Mononuclear cell (primary cell): Measurements from ENCODE around the gene PVALEF. TPM values are rescaled to one million over a fixed set of nuclear protein-coding genes. Genes with fewer than 3 reads are reported as not detected.

Experiments
- H3K27me3 ChIP-seq: 2 replicates; pipeline ENCODE4 v1.6.0; 2011; ENCODE audit warnings: low read length, control low read depth; ENCODE audit not compliant: insufficient read depth
- H3K4me1 ChIP-seq: 2 replicates; pipeline ENCODE4 v1.5.1; 2011; ENCODE audit warnings: mild to moderate bottlenecking, low read length, control low read depth; ENCODE audit not compliant: insufficient read depth
- H3K4me3 ChIP-seq: 2 replicates; pipeline ENCODE4 v1.5.1; 2011; ENCODE audit warnings: mild to moderate bottlenecking, low read length, moderate library complexity
- H3K9me3 ChIP-seq: 2 replicates; pipeline ENCODE4 v1.5.1; 2011; ENCODE audit warnings: low read depth, mild to moderate bottlenecking, control low read depth, low read length
- total RNA-seq: library from RNA; depleted of rRNA; stranded (reverse); fragments of >200 nt; gene quantifications from one replicate; pipeline ENCODE4 v1.2.3, GENCODE V29; 2012

The PVALEF gene
- total RNA-seq, 1 donor, result not detected

DNA sequence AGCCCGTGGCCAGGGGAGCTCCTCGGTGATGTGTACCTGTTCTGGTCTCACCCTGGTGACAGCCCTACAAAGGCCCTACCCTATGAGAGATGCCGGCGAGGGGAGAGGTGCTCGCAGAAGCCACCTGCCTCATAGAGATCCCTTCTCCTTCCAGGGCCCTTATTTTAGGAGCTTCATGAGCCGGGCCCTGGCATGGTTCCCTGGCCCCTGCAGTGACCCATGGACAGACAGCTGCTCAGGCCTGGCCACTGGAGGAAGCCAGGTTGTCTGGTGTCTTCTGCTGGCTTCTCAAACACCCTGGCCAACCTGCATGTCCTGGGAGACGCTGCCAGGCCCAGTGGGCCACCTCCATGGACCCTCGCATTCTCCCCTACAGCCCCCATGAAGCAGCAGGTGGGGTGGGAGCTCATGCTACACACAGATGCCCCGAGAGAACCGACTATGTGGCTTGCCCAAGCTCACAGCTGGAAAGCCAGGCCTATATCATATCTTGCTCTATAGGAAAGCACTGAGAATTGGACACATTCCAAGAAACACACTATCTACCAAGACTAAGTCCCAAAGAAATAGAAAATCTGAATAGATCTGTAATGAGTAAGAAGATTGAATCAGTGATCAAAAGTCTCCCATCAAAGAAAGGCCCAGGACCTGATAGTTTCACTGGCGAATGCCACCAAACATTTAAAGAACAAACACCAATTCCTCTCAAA is 7.9 kb downstream of the PVALEF start:
- Histone ChIP-seq H3K9me3 (no peaks in the 10 kb centered on the region), H3K27me3 (no peaks in the 10 kb centered on the region), H3K4me3 (no peak overlapping the region), H3K4me1 (no peaks in the 10 kb centered on the region)

DNA sequence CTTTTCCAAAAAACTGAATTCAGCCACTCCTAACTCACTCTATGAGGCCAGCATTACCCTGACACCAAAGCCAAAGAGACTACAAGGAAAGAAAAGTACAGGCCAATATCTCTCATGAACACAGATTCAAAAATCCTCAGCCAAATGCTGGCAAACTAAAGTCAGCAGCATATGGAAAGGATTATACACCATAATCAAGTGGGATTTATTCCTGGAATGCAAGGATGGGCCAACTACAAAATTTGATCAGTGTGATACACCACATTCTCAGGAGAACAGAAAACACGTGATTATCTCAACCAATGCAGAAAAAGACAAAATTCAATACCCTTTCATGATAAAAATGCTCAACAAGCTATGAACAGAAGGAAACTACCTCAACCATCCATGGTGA is 8.5 kb downstream of the PVALEF start:
- no peaks in the 10 kb centered on the region for H3K4me1 ChIP-seq
- no peaks in the 10 kb centered on the region for H3K27me3 ChIP-seq
- no peaks in the 10 kb centered on the region for H3K9me3 ChIP-seq
- no peak overlapping the region for H3K4me3 ChIP-seq

DNA sequence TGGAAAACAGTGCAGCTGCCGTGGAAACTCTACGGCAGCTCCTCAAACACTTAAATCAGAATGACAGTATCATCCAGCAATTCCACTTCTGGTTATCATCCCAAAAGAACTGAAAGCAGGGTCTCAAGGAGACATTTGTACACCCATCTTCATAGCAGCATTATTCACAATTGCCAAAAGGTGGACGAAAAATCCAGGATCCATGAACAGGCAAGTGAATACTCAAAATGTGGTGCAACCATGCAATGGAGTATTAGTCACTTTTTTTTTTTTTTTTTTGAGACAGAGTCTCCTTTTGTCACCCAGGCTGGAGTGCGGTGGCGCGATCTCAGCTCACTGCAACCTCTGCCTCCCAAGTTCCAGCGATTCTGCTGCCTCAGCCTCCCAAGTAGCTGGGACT is 11.4 kb downstream of the PVALEF start:
- Histone ChIP-seq H3K9me3 (no peaks in the 10 kb centered on the region), H3K4me1 (no peaks in the 10 kb centered on the region), H3K27me3 (no peaks in the 10 kb centered on the region), H3K4me3 (no peak overlapping the region)

DNA sequence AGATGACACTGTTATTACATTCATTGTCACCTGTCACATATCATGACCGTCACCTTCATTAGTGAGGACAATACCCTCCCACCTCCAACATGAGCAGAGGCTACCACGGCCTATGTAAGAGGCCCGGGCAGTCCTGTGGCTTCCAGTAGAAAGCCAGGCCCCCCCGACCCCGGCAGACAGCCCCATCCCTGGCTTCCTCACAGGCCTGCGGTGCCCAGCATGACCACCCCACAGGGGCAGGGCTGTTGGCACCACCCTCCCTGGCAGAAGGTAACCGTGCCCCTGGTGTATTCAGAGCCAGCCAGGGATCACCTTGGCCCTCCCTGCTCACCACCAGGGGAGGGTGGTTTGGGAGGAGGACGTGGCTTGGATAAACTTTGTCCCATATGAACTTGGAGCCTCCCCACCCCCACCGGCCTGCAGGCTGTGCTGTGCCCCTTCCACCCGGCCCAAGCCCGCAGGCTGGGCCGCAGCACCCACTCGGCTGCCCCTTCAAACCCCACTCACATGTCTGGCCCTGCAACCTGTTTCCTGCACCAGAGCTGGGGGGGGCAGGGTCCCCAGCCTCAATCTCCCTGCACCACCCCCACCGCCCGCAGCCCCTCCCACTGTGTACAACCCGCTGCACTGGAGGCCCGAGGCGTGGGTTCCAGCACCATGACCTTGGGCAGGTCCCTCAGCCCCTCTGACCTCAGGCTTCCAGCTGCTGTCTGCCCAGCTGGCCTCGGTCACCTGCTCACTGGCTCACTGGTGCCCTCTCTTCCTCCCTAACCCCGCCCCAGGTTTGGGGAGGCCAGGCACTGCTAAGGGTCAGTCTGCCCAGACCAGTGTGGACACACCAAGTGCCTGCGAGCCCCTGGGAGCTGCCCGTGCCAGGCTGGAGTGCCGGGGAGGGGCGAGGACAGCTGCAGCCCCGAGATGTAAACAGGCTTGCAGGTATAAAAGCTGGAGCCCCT is 13.1 kb downstream of the PVALEF start:
- Histone ChIP-seq H3K4me1 (no peaks in the 10 kb centered on the region), H3K9me3 (no peaks in the 10 kb centered on the region), H3K4me3 (no peak overlapping the region), H3K27me3 (no peaks in the 10 kb centered on the region)

DNA sequence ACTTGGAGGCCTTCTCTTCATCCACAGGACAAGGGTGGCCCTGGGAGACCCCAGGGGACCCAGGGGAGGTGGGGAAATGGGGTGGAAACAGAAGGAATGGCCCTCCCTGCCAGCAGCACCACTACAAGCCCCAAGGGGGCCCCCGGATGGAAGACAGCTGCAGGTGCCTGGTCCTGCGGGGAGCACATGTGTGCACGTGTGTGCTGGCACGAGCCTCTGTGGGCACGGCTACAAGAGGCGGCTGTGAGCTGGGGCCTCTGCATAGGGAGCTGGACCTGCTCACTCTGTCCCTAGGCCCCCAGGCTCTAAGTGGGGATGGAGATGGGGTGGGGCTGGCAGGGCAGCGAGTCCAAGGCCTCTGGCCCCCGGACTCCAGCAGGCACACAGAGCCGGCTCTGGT is 13.9 kb downstream of the PVALEF start:
- H3K9me3 ChIP-seq, result no peaks in the 10 kb centered on the region
- no peaks in the 10 kb centered on the region for H3K4me1 ChIP-seq
- H3K4me3 ChIP-seq, result no peak overlapping the region
- H3K27me3 ChIP-seq, result no peaks in the 10 kb centered on the region

DNA sequence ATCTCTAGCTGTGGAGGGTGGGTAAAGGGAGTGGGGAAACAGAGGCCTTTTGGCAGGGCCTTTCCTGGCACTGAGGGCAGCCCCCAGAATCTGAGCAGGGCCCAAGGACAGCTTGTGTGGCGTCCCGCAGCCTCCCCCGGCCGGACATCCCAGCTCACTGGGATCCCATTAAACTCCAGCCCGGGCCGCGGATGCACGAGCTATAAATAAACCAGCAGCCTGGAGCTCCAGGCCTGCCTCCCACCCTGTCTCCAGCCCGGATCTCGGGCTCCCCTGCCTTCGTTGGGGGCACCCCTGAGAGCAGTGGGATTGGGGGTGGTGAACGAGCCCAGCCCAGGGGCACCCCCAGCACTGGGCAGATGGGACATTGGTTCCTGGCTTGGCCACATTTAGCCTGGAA is 14.6 kb downstream of the PVALEF start:
- Histone ChIP-seq H3K4me3 (no peak overlapping the region), H3K27me3 (no peaks in the 10 kb centered on the region), H3K9me3 (no peaks in the 10 kb centered on the region), H3K4me1 (no peaks in the 10 kb centered on the region)

DNA sequence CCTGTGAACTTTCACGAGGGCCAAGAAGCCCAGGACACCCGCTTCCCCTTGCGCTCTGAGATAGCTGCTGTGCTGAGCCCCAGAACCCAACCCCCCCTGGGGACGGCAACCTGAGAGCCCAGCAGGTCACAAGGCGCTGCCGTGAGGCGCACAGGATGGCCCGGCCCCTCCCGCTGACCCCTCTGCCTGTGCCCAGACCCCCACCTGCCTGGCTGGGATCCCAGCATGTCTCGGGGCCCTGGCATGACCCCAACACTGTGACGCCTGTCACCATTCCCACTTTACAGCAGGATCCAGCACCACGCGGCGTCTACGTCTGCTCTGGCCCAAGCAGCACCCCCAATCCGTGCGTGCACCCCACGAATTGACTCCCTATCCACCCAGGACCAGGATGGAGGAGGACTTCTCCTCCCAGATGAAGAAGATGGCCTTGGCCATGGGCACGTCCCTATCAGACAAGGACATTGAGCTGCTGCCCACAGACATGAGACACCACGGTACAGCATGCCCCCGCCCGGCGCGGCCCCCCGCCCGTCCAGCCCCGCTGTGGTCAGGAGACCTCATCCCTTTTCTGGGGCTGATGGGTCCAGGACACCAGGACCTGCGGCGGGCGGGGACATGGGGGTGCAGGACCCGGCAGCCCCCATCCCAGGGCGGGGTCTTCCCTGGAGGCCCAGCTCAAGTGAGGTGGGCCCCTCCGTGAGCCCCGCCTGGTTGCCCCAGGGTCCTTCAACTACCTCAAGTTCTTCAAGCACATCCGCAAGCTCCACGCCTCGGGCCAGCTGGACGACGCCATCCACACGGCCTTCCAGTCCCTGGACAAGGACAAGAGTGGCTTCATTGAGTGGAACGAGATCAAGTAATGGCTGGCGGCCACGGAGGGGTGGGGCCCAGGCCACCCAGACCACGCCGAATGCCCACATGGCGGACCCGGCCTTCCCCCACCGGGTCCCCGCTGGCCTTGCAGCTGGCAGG is 15.8 kb downstream of the PVALEF start:
- H3K9me3 ChIP-seq, result no peaks in the 10 kb centered on the region
- no peaks in the 10 kb centered on the region for H3K4me1 ChIP-seq
- H3K4me3 ChIP-seq, result no peak overlapping the region
- no peaks in the 10 kb centered on the region for H3K27me3 ChIP-seq

DNA sequence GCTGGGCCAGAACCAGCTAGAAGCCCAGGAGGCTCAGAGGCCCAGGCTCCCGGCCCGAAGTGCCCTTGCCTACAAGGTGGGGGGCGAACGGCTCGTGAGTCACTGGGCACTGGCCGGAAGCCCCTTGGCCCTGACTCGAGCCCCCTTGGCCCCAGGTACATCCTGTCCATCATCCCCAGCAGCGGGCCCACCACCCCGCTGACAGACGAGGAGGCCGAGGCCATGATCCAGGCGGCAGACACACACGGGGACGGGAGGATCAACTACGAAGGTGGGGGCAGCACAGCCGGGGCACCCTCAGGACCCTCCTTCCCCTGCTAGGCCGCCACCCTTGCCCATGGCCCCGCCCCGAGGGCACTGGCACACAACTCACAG is 16.5 kb downstream of the PVALEF start:
- Histone ChIP-seq H3K4me3 (no peak overlapping the region), H3K27me3 (no peaks in the 10 kb centered on the region), H3K4me1 (no peaks in the 10 kb centered on the region), H3K9me3 (no peaks in the 10 kb centered on the region)

DNA sequence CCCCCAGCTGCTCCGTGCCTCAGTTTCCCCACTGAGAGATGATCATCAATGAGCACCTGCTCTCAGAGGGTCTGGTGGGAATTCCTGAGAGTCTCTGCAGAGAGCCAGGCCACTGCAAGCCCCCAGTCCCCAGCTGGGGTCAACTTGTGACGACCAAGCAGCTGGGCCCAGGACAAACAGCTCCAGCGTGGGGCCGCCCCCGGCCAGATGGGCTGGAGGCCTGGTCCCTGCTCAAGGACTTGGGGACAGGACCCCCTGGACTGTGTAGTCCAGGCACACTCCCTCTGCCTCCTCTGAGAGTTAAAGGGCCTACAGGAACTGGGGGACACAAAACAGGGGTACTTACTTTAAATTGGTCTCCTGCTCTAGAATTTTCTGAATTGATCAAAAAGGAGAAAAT is 17.3 kb downstream of the PVALEF start:
- Histone ChIP-seq H3K4me3 (no peak overlapping the region), H3K27me3 (no peaks in the 10 kb centered on the region), H3K4me1 (no peaks in the 10 kb centered on the region), H3K9me3 (no peaks in the 10 kb centered on the region)

DNA sequence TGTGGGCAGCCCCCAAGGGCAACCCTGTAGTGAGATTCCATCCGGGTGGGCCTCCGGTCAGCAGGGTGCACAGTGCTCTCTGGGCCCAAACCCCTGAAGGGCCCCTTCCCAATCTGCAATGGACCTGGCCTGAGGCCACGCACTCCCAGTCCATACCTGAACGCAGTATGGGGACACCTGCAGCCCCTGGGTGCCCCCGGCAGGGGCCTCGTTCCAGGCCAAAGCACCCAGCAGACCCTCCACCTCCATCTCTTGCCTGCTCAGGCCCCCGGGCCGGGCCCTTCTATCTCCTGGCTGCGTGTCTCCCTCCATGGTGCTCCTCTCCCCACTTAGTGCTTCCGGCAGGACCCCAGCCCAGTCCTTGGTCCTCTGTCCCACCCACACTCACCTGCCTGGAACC is 18.0 kb downstream of the PVALEF start:
- H3K4me3 ChIP-seq, result no peak overlapping the region
- no peaks in the 10 kb centered on the region for H3K4me1 ChIP-seq
- H3K27me3 ChIP-seq, result no peaks in the 10 kb centered on the region
- H3K9me3 ChIP-seq, result no peaks in the 10 kb centered on the region

DNA sequence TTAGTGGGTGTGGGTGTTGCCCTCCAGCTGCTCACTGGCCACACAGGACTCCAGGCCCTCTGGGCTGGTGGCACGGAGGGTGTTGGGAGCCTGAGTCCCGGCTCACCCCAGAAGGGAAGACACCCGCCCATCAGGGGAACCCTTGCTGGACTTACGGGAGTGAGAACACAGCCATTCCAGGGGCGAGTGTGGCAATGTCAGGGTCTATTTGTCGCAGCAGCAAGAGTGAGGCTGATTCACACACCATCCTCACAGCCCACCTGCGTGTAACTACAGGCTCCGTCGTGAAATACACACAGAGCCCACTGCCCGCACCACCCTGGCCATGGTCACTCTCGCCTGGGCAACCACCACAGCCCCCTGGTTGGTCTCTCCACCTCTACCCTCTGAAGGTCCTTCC is 18.5 kb downstream of the PVALEF start:
- Histone ChIP-seq H3K27me3 (no peaks in the 10 kb centered on the region), H3K4me1 (no peaks in the 10 kb centered on the region), H3K9me3 (no peaks in the 10 kb centered on the region), H3K4me3 (no peak overlapping the region)

DNA sequence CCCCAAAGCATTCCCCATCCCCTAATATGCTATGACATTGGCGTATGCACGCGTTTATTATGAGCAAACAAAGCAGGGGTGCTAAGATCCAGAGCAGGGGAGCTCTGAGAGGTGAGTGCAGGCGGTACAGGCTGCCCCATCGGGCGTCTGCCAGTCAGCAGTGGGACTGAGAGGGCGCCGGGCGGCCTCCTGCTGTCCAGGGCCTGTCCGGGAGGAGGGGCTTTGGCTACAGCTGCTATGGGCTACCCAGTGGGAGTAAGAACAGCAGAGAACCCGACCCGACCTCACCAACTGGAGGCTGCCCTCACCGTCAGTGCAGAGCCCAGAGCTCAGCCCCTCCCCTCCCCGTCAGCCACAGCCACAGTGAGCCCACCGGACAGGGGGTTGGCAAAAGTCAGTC is 19.2 kb downstream of the PVALEF start:
- H3K9me3 ChIP-seq, result no peaks in the 10 kb centered on the region
- no peak overlapping the region for H3K4me3 ChIP-seq
- no peaks in the 10 kb centered on the region for H3K4me1 ChIP-seq
- no peaks in the 10 kb centered on the region for H3K27me3 ChIP-seq

DNA sequence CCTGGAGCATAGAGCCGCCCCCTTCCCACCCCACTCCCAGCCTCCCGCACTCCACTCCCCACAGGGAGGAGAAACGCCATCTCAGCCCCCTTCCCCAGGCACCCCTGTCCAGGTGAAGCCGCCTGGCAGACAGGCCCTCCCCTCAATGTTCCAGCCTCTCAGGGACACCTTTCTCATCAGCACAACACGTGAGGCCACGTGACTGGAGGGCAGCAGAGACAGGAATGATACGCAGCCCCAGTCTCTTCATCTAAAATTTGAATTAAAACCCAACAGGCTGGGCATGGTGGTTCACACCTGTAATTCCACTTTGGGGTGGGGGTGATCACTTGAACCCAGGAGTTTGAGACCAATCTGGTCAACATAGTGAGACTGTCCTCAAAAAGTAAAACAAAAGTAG is 20.9 kb downstream of the PVALEF start:
- Histone ChIP-seq H3K4me1 (no peaks in the 10 kb centered on the region), H3K27me3 (no peaks in the 10 kb centered on the region), H3K4me3 (no peak overlapping the region), H3K9me3 (no peaks in the 10 kb centered on the region)

DNA sequence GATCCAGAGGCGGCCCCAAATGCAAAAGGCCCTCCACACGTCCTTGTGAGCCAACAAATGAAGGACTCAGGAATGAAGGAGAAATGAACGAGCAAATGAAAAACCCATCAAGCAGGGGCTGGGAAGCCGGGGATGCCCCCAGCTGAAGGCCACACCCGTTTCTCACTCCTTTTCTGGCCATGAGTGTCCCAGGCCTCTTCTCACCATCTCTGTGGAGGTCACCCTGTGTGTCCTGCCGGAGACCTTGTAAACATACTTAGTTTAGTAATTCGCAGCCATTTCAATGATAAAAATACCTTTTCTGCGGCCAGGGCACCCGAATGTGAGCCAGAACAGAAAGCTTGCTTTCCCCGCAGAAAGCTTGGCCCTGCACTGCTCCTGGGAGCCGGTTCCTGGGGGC is 21.8 kb downstream of the PVALEF start:
- no peak overlapping the region for H3K4me3 ChIP-seq
- H3K9me3 ChIP-seq, result no peaks in the 10 kb centered on the region
- H3K27me3 ChIP-seq, result no peaks in the 10 kb centered on the region
- H3K4me1 ChIP-seq, result no peaks in the 10 kb centered on the region
